Retinal pigment epithelial cell (primary cell): ENCODE results near the gene EPHX1.
A peak's percentile ranks its signal among the peaks of the same experiment; 100 is the strongest.

ENCODE experiments used
- DNase-seq: peaks from one replicate; pipeline ENCODE4 v3.0.0-alpha.2; 2010; ENCODE audit warnings: low read depth
- H3K4me3 ChIP-seq: 2 replicates; pipeline ENCODE4 v1.5.1; 2011; ENCODE audit warnings: mild to moderate bottlenecking, low read length, control low read depth, moderate library complexity
- CTCF ChIP-seq: conservative IDR thresholded peaks from 2 replicates; pipeline ENCODE4 v1.5.1; 2011; ENCODE audit warnings: low read depth, low read length, control low read depth, inconsistent platforms

EPHX1 gene

GRCh38 chr1:225880222-225880588 lies 70.3 kb downstream of the EPHX1 start:
- TF ChIP-seq CTCF: no peak
- DNase-seq: no peak
- no peak overlapping the region for H3K4me3 ChIP-seq

- no peak overlapping the region for H3K4me3 ChIP-seq
- no peak for DNase-seq
- no peak for TF ChIP-seq CTCF
Measured at GRCh38 chr1:225880636-225881035, 70.7 kb downstream of the EPHX1 start.

- H3K4me3 ChIP-seq: peak overlapping the region; percentile 83
- TF ChIP-seq CTCF: no peak
- no peak for DNase-seq
Measured at GRCh38 chr1:225881081-225881958, 71.4 kb downstream of the EPHX1 start.

- TF ChIP-seq CTCF: peak; percentile 2
- H3K4me3 ChIP-seq: peak within 1 kb of the TSS; percentile 83
- no peak for DNase-seq
Measured at GRCh38 chr1:225881959-225882693, 72.2 kb downstream of the EPHX1 start, which contains the start of gene TMEM63A. Gene TMEM63A, minus strand, starts transcription at chr1:225882380. Its CDS starts 4,800 bp downstream, at chr1:225877580.

- DNase-seq: no peak
- peak overlapping the region; percentile 83 for H3K4me3 ChIP-seq
Measured at GRCh38 chr1:225882694-225883615, 73.0 kb downstream of the EPHX1 start.

More at GRCh38 chr1:225882694-225883615, 73.0 kb downstream of the EPHX1 start:
- no peak for TF ChIP-seq CTCF
